ENCODE results near the gene CEP104.

CEP104 gene

DNA sequence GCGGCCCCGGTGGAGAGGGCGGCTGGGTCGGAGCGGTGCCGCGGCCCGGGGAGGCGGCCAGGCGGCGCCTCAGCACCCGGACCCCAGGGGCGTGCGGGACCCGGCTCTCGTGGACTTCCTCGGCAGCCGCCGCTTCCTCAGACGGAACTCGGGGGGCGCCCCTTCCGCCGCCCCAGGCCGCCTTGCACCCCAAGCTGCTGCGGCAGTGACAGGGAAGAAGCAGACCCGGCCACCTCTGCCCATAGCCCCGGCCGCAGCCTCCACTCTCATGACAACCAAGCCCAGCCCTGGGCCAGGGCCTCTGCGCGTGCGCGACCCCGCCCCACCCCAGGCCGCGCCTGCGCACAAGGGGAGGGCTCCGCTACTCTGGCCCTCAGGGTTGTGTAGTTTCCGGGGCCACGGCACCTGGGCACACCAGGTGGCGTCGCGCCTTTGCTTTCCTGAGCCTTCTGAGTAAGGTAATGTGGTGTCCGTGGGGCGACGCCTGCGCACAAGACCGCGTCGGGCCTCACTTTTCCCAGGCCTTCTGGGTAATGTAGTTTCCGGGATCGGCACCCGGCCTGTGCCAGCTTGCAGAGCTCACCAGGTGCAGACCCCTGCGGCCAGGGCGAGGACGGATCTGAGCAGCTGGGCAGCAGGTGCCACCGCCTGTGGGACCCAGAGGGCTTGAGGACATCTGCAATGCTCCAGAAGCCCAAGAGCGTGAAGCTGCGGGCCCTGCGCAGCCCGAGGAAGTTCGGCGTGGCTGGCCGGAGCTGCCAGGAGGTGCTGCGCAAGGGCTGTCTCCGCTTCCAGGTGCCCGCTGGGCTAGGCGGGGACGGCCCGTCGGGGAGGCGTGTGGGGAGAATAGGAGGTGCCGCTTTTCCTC is at the start of gene CEP104, which contains the start of gene DFFB:
Gene CEP104, minus strand, starts transcription at position 289 of the 868 bp plus-strand sequence. CDS start 4,804 bp downstream, outside the sequence.
Gene DFFB, plus strand, starts transcription at position 554 of the 868 bp plus-strand sequence. Its CDS starts 128 bp downstream, at position 682.
- DNase-seq, result peak; percentile 80

DNA sequence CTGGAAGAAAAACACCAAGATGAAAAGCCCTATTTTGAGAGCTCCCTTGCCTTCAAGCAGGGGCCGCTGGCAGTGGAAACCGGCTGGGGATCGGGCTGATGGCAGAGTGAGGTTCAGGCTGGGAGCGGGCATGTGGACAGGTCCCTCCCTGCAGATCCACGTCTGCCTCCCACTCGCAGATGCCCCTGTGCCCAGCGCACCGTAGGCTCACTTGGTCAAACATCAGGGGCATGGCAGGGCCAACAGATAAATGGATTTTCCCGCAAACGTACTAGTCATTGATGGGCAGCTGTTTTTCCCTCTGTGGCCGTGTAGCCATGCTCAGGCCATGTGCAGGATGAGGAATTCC is 49.6 kb upstream of the CEP104 start:
- DNase-seq, result no peak

DNA sequence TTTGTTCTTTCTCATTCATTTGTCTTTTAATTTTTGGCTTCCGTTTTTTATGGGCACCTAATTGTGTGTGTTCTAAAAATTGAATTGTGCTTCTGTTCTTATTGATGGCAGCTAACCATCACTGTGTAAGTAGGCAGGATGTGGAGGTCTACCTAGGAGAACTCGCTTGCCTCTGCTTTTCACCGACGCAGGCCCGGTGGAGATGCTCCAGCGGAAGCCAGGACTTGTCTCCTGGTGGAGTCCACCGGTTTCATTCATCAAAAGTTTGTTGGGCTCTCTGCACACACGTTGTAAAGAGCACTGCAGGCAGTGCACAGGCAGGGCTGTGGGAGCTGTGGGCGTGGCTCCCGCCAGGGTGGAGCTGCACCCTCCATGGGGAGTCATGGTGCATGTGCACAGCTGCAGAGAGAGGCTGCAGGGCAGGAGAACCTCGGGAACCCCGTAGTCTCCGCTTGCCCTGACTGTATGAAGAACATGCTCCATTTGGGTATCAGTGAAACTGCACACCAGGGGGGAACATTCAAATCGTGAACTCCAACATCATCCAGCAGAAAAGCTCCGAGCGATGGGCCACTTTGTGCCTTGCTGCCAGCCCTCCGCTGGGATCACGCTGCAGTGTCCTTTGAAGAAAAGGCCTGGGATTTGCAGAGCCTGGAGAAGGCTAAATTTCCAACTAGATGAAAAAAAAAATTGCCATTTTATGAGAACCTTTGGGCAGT is 49.1 kb upstream of the CEP104 start:
- no peak for DNase-seq

DNA sequence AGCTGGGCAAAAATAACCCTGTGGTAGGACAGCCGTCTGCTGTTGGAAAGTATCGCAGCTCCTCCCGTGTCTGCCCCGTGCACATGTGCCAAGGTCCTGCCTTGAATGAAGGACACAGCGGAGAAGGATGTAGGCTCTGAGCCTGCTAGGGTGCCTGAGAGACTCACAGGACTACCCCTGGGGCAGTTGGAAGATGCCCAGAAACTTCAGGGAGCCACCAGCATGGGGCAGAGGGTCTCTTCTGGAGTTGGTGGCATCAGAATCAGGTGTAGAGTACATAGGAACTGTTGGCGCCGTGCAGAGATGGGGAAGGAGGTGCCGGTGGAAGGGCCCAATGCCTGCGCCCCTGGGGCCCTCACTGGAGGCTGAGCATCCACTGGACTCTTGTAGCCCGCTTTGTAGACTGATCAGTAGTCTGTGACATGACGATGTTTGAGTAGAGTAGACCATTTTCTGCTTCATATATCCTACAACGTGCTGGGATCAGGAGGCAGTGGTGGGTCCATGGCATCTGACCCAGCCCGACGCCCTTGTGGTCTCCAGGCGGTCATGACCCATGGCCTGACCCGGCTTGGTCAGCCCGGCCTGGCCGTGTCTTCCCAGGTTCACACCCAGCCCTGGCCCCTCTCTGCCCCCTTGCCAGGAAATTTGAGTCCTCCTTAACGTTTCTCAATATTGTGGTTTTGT is 48.4 kb upstream of the CEP104 start:
- DNase-seq, result no peak

DNA sequence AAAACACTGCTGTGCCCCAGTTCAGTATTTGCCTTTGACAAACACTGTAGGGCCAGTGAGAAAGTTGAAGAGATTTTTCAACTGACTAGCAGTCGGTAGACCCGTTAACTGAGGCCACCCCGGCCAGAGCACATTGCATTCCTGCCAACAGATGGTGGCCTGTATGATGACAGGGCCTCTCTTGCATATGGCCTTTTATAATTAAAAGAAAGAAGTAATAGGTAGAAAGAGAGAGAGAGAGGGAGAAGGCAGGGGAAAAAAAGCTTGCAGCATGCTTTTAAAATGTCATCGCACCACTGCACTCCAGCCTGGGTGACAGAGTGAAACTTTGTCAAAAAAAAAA is 47.8 kb upstream of the CEP104 start:
- no peak for DNase-seq

DNA sequence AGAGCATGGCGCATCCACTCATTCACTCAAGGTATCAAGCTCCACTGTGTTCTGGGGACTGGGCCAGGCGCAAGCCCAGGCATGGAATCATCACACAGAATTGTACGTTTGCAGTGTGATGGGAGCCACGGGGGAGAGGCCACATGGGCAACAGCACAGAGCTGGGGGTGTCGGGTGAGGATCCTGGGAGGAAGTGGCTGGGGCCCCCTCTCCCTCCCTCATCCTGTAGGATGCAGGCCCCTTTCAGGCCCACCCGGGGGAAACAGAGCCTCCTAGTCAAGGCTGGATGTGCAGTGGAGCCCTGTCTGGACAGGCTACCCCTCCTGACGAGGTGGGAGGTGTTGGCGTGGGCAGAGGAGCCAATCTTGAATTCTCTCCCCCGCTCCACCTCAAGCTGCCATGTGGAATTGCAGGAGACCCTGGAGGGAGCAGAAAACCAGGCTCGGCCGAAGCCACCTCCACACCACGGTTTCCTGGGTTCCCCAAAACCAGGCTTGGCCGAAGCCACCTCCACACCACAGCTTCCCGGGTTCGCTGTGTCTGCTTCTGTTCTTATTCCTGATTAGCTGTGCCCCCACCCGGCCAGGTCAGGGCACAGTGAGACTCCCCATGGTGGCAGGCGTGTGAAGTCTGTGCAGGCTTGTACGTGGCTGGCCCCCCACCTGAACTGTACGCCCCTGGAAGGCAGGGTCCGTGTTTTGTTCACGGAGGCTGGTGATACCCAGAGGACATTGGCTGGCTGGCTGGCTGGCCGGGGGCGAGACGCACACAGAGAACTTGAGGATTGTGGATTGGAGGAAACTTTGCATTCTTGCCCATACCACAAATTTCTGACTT is 47.2 kb upstream of the CEP104 start:
- DNase-seq, result no peak

DNA sequence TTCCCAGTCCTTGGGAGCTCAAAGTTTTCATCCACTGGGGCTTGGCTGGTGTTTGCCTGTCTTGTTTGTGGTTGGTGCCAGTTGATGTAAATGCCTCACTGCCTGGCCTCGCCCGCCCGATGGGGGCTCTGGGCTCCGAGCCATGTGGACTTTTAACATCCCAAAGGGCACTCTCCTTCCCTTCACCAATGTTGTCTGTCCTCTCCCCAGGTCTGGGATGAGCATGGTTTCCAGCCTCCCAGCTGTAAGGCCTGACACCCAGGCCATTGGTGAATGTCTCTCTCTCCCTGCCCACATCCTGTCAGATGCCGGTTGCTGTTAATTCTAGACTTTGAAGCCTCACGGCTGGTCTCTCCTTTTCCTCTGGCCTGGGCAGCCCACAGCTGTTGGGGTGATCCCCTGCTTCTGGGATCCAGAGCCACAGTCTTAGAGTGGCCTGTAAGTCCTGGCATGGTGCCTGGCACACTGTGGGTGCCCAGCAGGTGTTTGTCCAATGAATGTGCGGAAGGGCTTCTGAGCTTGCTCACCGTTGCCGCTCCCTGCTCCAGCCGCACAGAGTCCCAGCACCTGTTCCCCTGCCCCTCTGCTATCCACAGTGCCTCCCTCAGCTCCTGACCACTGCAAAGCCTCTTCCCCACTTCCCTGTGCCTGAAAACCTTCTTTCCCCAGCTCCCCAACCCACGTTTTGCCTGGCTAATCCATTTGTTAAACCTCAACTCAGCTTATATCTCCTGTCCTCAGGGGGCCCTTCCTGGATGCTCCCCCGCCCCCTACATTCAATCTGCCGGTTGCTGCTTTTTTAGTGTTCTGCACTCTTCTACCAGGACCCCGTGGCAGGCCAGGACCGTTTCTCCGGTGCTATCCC is 46.4 kb upstream of the CEP104 start:
- peak; percentile 8 for DNase-seq

DNA sequence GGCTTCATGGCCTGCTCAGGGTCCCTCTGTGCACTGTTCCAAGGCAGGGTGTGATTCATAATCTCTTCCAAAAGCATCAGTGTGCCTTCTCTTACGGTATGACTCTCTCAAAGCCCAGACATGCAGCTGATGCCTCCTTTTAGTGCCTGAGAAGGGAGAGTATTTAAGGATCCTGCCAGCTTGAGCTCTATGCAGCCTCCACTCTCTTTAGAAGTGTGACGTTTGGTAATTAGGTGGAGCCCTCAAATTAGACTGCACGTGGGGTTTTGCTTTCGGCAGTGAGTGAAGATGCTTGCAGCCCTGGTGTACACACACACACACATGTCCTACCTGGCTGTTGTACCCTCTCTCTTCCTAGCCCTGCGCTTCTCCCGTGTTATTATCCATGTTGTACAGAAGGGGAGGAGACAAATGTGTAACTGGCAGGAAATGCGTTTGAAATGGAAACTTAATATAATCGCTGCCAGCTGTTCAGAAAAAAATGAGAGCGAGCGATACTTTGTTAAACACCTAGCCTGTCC is 45.6 kb upstream of the CEP104 start:
- DNase-seq, result peak; percentile 9

DNA sequence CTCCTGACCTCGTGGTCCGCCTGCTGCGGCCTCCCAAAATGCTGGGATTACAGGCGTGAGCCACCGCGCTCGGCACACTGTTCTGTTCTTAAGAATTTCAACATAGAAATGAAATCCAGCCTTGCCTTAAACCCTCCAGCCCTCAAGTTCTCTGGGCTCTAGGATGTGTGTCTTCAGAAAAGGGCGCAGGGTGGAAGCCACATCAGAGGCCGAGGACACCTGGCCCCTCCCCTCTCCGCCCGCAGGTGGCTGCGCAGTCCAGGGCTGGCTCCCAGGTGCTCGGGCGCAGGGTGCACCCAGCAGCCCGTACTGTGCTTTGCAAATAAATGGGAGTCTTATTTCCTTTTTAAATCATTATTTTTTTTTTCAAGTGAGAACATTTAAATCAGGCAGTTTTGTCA is 45.1 kb upstream of the CEP104 start:
- no peak for DNase-seq

DNA sequence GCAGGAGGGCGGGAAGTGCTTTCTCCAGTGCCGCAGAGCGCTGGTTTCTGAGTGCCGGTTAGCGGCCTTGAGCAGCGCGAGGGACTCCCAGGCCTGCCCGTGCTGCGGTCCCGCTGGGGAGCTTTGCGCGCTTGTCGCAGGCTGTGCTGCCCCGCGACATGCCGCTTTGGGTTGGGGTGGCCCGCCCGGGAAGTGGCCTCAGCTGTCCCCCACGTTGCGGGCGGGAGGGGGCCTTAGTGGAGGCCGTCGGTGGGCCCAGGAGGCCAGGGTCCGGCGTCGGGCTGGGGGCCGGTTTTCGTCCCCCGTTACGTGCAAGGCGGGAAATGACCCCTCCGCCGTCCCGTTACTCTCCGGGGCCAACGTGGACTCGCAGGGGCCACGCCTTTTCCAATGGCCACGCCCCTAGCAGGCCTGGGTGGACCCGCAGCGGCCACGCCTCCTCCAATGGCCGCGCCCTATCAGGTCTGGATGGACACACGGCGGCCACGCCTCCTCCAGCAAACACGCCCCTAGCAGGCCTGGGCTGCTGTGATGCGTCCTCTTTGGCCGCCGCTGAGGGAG is 44.0 kb upstream of the CEP104 start:
- DNase-seq, result peak; percentile 95

DNA sequence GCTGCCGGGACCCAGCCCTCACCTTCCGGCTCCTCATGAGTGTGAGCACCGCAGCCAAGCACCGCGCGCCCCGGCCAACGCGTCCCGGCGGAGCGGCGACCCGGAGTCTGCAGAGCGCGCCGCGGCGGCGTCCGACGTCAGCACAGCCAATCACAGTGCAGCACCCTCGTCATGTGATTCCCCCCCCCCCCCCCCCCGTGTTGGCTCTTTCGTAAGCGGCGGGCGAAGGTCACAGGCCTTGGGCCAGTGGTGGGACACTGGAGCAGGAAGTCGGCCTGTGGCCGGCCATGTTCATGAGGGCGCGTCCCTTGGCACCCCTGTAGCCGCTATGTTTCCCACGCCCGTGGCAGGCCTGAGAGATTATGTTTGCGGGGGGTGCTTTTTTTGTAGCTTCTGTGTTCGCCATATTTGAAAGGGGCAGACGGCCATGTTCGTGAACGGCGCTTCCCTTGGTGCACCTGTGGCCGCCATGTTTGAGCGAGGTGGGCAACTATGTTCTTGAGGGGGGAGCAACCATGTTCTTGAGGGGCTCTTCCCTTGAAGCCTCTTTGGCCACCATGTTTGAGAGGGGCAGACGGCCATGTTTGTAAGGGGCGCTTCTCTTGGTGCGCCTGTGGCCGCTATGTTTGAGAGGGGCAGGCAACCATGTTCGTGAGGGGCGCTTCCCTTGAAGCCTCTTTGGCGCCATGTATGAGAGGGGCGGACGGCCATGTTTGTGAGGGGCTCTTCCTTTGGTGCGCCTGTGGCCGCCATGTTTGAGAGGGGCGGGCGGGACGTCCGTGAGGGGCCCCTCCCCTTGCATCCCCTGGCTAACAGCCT is 43.3 kb upstream of the CEP104 start, which contains the start of gene C1orf174:
Gene C1orf174, minus strand, starts transcription at position 123 of the 819 bp plus-strand sequence. Its CDS starts 86 bp downstream, at position 37.
- peak; percentile 99 for DNase-seq

DNA sequence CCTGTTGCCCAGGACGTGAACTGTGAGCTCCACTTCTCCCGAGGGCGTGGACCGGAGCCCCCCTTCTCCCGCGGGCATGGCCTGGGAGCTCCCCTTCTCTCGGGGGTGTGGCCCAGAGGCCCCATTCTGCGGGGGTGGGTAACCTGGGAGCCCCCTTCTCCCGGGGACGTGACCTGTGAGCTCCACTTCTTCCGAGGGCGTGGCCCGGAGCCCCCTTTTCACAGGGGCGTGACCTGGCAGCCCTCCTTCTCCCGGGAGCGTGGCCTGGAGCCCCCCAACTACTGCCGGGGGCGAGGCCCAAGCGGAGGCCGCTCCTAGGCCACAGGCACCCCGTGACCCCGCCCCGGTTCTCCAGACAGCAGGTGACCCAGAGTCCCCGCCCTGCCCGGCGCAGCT is 42.7 kb upstream of the CEP104 start:
- no peak for DNase-seq

DNA sequence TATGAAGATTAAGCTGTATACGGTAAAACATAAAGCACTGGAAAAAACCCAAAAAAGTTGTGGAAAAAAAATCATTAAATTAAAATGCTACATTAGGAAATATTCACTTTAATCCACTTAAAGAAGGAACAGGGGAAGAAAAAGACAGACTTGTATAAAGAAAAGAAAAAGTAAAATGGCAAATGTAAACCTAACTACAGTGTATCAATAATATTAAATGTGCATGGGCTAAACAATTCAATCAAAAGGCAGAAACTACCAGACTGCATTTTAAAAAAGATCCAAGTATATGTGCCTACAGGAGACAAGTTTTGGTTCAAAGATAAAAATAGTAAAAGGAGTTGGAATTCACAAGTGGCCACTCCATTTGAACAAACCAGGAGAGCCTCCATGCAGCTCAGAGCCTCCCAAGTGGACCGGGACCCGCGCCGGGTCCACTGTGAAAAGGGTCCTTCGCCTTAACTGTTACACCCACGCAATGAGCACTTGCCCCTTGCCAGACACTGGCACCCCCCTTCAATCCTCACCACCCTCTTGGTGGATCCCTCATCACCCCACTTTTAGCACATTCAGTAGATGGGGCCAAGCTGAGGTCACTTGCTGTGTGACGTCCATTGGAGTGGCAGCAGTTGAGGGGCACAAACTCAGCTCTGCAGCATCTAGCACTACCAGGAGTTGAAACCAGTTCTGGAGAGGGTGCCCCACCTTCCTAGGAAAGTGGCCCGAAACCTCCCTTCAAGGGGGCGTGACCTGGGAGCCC is 42.2 kb upstream of the CEP104 start:
- DNase-seq, result peak; percentile 3

DNA sequence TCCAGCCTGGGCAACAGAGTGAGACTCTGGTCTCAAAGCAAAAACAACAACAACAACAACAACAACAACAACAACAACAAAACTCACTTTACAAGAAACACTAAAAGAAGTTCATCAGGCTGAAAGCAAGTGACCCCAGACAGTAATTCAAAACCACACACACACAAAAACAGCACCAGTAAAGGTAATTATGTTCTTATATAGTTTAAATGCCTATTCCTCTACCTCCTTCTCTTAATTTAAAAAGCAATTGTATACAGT is 41.4 kb upstream of the CEP104 start:
- DNase-seq, result no peak

DNA sequence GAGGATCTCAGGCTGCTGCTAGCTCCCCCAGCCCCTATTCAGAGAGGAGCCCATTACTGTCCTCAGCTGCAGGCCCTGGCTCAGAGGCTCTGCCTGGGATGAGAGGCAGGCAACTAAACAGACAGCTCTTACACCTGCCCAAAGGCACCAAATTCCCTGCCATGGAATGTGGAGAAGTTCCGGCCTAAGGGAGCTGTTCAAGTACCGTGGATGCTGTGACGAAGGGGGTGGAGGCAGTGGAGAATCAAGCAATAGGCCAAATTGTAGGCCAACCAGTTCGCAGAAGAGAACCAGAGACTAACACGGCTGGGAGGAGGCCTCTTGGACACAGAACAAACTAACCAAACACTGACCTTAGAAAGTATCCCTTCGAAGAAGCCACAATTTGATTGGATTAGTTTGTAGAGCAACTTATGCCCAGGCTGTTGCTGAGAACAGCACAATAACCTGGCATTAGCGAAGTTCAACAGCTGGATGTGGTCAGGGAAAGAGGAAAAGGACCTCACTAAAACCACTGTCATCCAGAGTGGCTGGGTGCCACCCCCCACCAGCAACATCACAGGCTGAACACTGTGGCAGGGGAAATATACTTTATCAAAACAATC is 39.5 kb upstream of the CEP104 start:
- DNase-seq, result no peak

DNA sequence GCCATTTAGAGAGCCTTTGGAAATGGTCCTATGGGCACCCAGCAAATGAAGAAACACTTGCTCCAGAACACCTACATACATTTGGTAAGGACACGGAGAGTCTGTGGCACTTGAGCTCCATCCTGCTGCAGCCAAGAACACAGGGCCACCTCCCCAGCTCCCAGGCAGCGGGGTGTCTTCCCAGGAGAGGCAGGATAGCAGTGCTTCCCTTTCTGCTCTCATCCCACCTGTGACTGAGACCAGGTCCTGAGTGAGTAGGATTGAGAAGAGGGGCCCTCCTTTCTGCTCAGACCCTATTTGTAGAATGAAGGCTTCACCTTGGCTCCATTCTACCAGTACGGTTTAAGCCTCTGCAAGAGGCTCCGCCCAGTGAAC is 38.9 kb upstream of the CEP104 start:
- no peak for DNase-seq

DNA sequence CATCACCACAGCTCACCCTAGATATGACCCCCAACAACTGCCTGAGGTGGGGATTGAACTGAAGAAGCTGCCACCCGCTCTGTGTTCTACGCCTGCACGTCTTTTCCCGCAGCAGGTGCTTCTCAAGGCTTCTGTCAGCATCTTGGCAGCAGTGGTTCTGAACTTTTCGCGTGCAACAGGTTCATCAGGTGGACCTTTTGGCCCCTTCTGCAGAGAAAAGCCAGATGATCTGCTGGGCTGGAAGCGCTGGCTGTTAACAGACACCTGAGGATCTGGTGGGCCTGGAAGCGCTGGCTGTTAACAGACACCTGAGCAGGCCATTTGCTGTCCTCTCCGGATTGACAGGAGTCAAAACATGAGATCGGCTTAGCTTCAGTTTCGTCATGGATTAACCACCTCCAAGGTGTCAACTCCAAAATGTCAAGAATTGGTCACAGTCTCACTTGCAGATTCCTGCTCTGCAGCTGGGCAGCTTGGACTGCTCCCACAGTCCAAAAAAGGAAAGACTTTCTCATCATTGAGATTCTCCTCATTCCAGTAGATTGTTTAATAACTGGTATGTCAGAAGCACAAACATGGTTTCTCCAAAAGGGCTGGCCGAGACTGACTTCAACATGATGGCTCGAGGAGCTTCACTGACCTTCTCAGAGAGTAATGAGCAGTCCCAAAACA is 38.4 kb upstream of the CEP104 start:
- DNase-seq, result no peak

DNA sequence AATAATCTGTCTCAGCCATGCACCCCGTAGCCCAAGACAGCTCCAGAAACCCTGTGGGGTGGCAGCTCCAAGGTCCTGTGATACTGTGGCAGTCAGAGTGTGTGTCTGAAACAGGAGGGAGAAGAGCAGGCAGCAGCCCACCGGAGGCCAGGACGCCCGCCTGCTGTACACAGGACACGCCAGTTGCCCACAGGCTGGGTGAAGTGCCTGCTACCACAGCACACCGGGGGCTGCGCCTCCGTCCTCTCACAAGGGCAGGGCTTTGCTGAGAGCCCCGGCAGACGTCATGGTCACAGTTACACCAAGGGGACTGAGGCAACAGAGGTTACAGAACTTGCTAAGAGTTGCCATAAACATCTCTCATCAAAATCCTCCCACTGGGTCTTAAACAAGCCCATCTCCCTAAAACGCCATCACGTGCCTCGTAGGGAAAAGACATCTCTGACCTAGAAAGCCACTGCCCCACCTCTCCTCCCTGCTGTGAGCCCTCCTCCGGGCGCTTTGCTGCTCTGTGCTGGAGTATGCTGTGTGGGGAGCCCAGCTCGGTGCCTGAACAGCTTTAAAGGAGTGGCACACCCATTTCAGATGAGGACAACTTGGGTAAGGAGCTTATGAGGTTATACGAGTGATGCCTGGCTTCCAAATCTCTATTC is 37.7 kb upstream of the CEP104 start:
- DNase-seq, result no peak

Measured in fibroblast of skin of right quadriceps (primary cell).